Tibial artery (tissue), 4 donors: ENCODE results near the gene TMED1.

Source experiments
- DNase-seq, 2 donors: peaks; one replicate each; pipeline ENCODE4 v3.0.0-alpha.2; 2019
- H3K27ac ChIP-seq, 2 donors: fragments of 200-600 bp; sonication (generic) in 1 of 2; 1 replicate in 1 of 2; 2 replicates in 1 of 2; pipeline ENCODE4 v1.5.1; 2018 to 2019; ENCODE audit warnings: mild to moderate bottlenecking in 1 of 2
- H3K27me3 ChIP-seq, 2 donors: fragments of 200-600 bp; sonication (generic) in 1 of 2; one replicate each; pipeline versions ENCODE4 v1.5.1 to v1.6.0; 2016 to 2019
- H3K36me3 ChIP-seq, 3 donors: fragments of 200-600 bp; sonication (generic) in 2 of 3; one replicate each; pipeline ENCODE4 v1.5.1; 2016 to 2019; ENCODE audit warnings: mild to moderate bottlenecking in 2 of 3
- H3K4me1 ChIP-seq, 4 donors: fragments of 200-600 bp; sonication (generic) in 2 of 4; 1 replicate in 3 of 4; 2 replicates in 1 of 4; pipeline ENCODE4 v1.5.1; 2016 to 2019
- H3K4me3 ChIP-seq, 2 donors: fragments of 200-600 bp; sonication (generic) in 1 of 2; 1 replicate in 1 of 2; 2 replicates in 1 of 2; pipeline ENCODE4 v1.5.1; 2018 to 2019; ENCODE audit warnings: mild to moderate bottlenecking in 2 of 2
- H3K9me3 ChIP-seq, 3 donors: fragments of 200-600 bp; sonication (generic) in 1 of 3; one replicate each; pipeline ENCODE4 v1.5.1; 2016 to 2019
- CTCF ChIP-seq, 2 experiments: fragments of 200-600 bp in 1 of 2; fragments of 450-650 bp in 1 of 2; IDR thresholded peaks; one replicate each; pipeline ENCODE4 v1.5.1; 2017 to 2019; ENCODE audit warnings: antibody characterized with exemption in 2 of 2, mild to moderate bottlenecking in 1 of 2, moderate library complexity in 1 of 2
- intact Hi-C: fragments of 100-400 bp; cut with DNase I; formaldehyde crosslinking; loops from one replicate; pipeline ENCODE4 v1.15.0; 2023; ENCODE audit warnings: low total_unique reads

TMED1 gene

GRCh38 chr19:10819124-10820060 is 16.6 kb downstream of the TMED1 start:
- no peak for DNase-seq
- no peak for TF ChIP-seq CTCF (IDR thresholded peaks at IDR 0.05)
- no peak overlapping the region for H3K4me3 ChIP-seq
- H3K4me1 ChIP-seq, result peaks cover 0 to 24% (median 15%) of the 10 kb centered on the region in 4 donors
- peaks cover 29 to 77% (median 56%) of the 10 kb centered on the region in 3 donors for H3K36me3 ChIP-seq
- peak overlapping the region; percentile 80 to 81 for H3K27ac ChIP-seq
- intact Hi-C loops, result no loop called here
- H3K27me3 ChIP-seq, result no peaks in the 10 kb centered on the region
- no peaks in the 10 kb centered on the region for H3K9me3 ChIP-seq

- TF ChIP-seq CTCF (IDR thresholded peaks at IDR 0.05), result no peak
- DNase-seq, result no peak
- no peaks in the 10 kb centered on the region for H3K27me3 ChIP-seq
- intact Hi-C loops, result no loop called here
- peak overlapping the region in 1 of 2 donors; percentile 42 for H3K4me3 ChIP-seq
- H3K36me3 ChIP-seq, result peaks cover 27 to 77% (median 54%) of the 10 kb centered on the region in 3 donors
- peaks cover 0 to 24% (median 15%) of the 10 kb centered on the region in 4 donors for H3K4me1 ChIP-seq
- H3K9me3 ChIP-seq, result no peaks in the 10 kb centered on the region
- peak overlapping the region; percentile 80 to 81 for H3K27ac ChIP-seq
Observed at GRCh38 chr19:10818301-10819123, 17.5 kb downstream of the TMED1 start.

- intact Hi-C loops, result no loop called here
- H3K4me1 ChIP-seq, result peaks cover 0 to 30% (median 15%) of the 10 kb centered on the region in 4 donors
- TF ChIP-seq CTCF (IDR thresholded peaks at IDR 0.05), result no peak
- peak; percentile 88 to 89 for DNase-seq
- peaks cover 23 to 79% (median 50%) of the 10 kb centered on the region in 3 donors for H3K36me3 ChIP-seq
- no peaks in the 10 kb centered on the region for H3K27me3 ChIP-seq
- peak overlapping the region; percentile 42 to 51 for H3K4me3 ChIP-seq
- H3K9me3 ChIP-seq, result no peaks in the 10 kb centered on the region
- H3K27ac ChIP-seq, result peak overlapping the region; percentile 80 to 81
Observed at GRCh38 chr19:10817291-10818038, 18.5 kb downstream of the TMED1 start.

GRCh38 chr19:10816691-10817090 is 19.3 kb downstream of the TMED1 start:
- Histone ChIP-seq H3K9me3 (no peaks in the 10 kb centered on the region), H3K27me3 (no peaks in the 10 kb centered on the region), H3K4me3 (peak overlapping the region; percentile 42 to 51), H3K36me3 (peaks cover 23 to 79% (median 55%) of the 10 kb centered on the region in 3 donors), H3K27ac (peak overlapping the region; percentile 80 to 81), H3K4me1 (peaks cover 0 to 30% (median 15%) of the 10 kb centered on the region in 4 donors)
- intact Hi-C loops, result no loop called here
- no peak for DNase-seq
- TF ChIP-seq CTCF (IDR thresholded peaks at IDR 0.05), result no peak
